HG03558 (cell line): ENCODE results near the gene DAP.

Source experiments
- ATAC-seq: cut with Tn5 transposase; IDR thresholded peaks from one replicate; pipeline ENCODE4 v1.9.1; 2021; ENCODE audit warnings: moderate number of reproducible peaks; ENCODE audit not compliant: unreplicated experiment; ENCODE audit errors: extremely low read depth

The DAP gene

GRCh38 chr5:10761933-10762775 lies 1.1 kb upstream of the DAP start:
- peak; percentile 4 for ATAC-seq

DNA sequence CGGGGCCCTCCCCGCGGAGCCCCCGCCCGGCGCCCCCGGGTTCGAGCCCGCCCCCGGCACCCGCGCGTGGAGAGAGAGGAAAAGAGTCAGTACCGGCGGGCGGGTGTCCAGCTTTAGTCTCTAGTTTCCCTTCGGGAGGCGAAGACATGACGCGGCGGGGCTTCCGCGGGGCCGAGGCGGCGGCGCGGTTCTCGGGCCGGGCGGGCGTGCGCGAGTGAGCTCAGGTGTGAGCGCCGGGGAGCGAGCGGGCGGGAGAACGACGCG lies 181 bp downstream of the DAP start:
- ATAC-seq = no peak

DNA sequence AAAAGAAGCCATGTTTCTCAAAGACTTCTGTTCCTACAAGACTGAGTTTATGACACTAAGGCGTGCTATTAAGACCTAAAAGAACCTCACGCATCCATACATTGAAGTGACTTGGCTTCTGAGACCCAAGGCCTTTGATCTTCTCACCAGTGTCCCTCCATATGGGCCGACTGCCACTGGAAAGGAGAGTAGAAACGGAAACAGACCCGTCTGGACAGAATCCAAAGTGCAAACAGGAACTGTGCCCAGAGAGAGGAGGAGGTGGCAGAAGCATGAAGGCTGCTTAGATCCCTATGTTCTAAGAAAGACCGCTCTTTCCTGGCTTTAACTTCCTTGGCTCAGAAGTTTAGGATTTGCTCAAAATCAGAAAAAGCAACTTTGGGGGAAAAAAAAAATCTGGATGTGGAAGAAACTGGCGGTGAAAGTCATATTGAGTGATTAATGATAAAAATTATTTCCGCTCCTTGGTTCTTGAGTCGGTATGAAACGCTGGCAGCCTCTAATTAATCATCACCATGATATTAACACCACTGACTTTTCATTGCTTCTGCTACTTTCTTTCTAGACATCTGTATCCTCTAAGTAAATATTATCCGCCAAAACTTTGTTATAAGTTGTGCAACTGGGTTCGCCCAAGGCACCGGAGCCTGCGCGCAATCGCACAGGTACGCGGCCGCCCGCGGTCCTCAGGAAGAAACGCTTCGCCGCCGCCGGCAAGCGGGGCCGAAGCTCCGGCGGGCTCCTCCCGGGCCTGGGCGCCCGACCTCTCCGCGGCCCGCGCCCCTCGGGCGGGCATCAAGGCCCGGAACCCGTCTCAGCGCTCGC lies 726 bp downstream of the DAP start:
- ATAC-seq = peak; percentile 14

DNA sequence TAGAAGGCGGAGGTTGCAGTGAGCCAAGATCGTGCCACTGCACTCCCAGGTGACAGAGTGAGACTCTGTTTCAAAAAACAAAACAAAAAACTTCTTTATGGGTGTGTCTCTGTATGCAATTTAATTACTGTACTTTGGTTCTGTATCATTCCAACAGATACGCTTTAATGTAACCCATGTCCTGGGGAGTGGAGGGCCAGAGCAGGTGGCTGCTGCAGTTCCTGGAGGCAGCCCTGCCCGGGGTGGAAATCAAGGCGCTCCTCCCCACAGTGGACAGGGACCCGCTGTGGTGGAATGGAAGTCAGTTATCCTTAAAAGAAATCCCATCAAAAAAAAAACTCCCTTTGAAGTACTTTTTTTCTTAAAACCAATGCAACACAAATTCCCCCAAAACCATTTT lies 1.9 kb downstream of the DAP start:
- ATAC-seq = no peak

DNA sequence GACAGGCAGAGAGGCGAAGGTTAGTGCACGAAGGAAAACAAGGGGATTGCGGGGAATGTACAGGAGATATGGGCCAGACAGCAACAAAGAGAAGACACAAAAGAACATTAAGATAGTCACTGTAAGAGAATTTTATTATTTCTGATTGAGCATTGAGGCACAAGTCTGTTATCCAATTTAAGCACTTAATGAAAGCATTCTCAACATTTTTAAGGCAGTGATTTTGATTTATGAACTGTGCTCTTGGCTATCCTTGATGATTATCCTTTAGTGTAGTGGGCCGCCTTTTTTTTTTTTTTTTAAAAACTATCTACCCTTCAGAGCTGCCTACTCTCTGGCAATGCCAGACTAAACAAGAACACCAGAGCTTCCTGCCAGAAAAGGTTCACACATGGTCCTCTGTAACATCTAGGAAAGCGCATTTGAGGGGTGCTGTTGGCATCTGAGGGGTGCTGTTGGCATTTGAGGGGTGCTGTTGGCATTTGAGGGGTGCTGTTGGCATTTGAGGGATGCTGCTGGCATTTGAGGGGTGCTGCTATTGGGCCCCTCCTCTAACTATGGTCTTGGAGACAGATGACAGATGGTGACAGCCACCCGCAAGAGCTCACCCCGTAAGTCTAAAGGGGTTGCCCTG lies 3.0 kb downstream of the DAP start:
- ATAC-seq = no peak

DNA sequence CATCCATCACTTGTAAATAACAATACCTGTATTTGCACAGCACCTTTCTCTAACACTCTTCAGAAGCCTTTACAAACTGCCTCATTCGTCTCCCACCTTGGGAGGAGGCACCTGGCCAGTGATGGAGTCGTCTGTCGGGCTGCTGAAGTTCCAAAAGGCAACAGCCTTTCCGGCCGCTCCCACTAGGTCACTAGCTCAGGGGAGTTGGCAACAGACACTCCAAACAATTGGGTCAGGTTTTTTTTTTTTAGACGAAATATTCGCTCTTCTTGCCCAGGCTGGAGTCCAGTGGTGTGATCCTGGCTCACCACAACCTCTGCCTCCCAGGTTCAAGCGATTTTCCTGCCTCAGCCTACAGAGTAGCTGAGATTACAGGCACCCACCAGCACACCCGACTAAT lies 4.0 kb downstream of the DAP start:
- no peak for ATAC-seq

GRCh38 chr5:10756549-10756948 lies 4.5 kb downstream of the DAP start:
- peak; percentile 21 for ATAC-seq

DNA sequence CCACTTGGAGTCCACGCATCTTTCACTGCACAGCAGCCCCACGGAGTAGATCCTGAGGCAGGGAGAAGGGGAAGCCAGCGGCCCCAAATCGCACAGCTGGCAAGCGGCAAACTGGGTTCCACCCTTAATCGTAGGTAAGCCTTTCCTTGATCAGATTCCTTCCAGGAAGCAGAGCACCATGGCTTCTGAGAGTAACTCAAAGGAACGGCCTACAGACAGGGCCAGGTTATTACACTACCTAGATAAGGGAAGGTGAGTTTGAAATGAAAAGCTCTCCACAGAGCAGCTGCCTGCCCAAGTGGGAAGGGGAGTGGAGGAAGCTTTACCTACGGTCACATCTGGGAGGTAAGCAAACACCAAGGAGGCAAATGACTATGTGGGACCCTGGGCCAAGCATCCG lies 7.9 kb downstream of the DAP start:
- ATAC-seq = no peak

DNA sequence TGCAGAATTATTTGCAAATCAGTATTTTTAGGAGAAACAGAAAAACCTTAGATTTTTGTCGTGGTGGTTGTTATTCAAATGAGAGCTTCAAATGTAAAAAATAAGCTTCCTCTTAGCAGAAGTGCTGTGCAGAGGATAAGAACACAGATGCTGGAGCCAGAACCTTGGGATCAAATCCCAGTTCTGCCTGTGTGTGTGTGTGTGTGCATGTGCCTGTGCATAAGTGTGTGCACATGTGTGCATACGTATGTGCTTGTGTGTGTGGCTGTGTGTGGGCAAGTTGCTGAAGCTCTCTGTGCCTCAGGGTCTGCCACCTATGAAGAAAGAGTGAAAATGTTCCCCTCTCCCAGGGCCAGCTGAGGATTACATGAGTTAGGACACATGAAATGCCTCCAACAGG lies 8.6 kb downstream of the DAP start:
- ATAC-seq = no peak

GRCh38 chr5:10750909-10751308 lies 10.1 kb downstream of the DAP start:
- no peak for ATAC-seq

DNA sequence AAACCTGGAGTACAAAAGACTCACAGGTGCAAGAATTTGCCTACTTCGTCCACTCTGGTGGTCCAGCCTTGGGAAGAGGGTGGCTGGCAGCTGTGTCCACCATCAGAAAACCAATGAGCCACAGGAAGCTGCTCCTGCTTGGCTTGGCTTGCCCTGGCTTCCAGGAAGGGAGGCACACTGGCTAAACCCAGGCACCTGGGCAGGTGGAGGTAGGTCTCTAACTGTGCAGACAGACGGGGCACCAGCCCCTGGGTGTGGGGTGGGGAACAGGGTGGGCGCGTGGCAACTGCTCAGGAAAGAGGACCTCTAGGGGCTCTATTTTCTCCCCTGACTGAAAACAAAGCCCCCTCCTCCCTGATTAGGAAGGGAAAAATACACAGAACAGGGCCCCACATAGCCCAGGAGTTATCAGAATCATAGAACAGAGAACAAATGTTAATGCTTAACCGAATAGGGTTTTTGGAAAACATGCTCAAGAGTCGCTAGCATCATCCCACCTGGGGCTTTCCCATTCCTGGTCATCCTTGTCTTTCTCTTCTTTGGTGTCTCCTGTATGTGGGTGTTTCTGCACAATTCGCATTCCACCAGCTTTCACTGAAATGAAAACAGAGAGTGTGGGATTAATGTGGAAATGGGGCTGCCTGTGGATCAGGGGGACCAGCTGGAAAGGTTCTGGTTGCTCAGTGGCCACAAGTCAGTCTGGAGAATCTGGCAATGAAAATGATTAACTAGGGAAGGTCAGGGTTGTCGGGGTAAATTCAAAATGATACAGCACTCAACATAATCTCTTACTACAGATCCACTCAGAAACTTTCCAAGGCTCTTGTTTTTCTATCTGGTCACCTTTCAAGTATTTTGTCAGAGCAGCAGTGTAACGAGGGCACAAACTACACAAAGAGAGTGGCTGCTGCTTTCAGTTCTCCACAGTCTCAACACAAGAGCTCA lies 13.1 kb downstream of the DAP start:
- ATAC-seq = no peak

GRCh38 chr5:10746711-10747110 lies 14.3 kb downstream of the DAP start:
- no peak for ATAC-seq

GRCh38 chr5:10745133-10745532 lies 15.9 kb downstream of the DAP start:
- ATAC-seq = no peak

DNA sequence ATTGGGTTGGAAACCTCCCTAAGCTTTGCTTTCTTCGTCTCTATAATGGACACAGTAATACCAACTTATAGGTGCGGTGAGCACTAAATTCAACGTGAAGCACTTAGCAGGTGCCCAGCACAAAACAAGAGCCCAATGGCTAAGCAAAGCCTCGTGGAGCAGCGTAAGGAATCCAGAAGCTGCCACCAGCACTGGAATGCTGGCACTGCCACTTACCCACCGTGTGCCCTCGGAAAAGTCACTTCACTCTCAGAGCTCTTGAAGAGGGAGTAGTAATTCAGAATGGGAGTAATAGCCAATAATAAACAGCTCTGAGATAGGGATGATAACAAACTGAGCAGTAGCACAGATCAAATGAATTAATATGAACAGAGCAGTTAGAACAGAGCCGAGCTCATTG lies 16.4 kb downstream of the DAP start:
- ATAC-seq = no peak

DNA sequence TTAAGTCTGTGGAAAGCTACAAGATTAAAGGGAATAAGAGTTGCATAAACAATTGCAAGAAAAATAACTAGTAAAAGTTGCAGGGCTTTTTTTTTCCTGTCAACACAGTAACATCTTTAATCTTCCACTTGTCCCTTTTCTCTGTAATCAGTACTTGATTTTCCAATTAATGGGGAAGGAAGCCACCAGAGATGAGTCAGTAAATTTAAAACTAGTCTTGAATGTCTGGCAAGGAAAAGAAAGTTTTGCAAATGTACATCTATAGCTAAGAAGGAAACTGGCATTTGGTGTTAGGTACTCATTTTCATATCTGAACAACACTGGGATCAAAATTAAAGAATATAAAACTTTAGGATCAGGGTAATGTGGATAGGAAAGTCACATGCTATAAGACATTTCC lies 17.1 kb downstream of the DAP start:
- ATAC-seq = no peak

- no peak for ATAC-seq
Measured at GRCh38 chr5:10743526-10743925, 17.5 kb downstream of the DAP start.

GRCh38 chr5:10741661-10742060 lies 19.4 kb downstream of the DAP start:
- ATAC-seq = no peak

DNA sequence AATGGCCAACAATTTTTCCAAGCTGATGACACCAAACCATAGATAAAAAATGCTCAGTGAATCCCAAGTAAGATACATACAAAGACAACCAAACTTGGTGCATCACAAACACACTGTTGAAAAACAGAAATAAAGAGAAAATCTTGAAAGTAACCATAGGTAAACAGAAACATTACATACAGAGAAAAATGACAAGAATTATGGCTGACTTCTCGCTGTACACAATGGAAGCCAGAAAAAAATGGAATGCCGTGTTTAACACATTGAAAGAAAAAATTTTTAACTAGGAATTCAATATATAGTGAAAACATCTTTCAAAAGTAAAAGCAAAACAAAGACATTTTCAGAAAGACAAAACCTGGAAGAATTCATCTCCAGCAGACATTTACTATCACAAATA lies 20.6 kb downstream of the DAP start:
- ATAC-seq = no peak

GRCh38 chr5:10737880-10738279 lies 23.2 kb downstream of the DAP start:
- ATAC-seq = no peak

DNA sequence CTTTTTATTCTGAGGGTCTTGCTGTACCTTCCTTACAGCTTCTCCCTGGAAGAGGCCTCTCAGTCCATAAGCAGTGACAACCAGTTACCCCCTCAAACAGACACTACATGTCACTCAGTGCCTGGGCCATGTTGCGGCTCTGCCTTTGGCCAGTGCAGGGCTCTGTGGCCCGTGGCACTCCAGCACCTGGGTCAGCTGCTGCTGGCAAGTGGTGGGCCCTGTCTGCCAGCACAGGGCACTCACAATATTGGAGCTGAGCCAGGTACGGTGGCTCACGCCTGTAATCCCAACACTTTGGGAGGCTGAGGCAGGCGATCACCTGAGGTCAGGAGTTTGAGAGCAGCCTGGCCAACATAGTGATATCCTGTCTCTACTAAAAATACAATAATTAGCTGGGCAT lies 24.2 kb downstream of the DAP start:
- ATAC-seq = no peak
